Measurements from ENCODE around the gene HOXD13.
A peak's percentile ranks its signal among the peaks of the same experiment; 100 is the strongest.

HOXD13 gene

GRCh38 chr2:176094349-176094748 is 1.8 kb downstream of the HOXD13 start:
- no peak for DNase-seq (ENCODE audit: low spot score)

DNA sequence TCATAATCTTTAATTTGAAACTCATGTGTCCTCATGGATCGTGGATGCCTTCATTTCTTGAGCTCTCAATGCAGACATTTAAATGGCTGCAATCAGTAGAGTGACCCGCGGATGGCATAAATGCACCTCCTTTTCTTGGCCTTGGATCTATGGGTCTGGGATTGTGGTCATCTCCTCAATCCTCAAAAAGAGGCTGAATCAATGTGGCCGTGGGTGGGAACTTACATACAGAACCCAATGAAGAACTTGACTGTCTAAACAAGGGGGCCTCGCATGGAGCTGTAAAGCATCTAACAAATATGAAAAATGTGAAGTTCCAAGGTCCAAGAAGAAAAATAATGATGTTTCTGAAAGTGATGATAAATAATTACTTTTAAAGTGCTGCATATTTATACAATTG is 2.9 kb downstream of the HOXD13 start:
- DNase-seq (ENCODE audit: low spot score), result no peak

GRCh38 chr2:176096243-176096985 is 3.9 kb downstream of the HOXD13 start:
- DNase-seq (ENCODE audit: low spot score), result no peak

- DNase-seq (ENCODE audit: low spot score), result peak; percentile 76
Measured at GRCh38 chr2:176096986-176097819, 4.7 kb downstream of the HOXD13 start.

DNA sequence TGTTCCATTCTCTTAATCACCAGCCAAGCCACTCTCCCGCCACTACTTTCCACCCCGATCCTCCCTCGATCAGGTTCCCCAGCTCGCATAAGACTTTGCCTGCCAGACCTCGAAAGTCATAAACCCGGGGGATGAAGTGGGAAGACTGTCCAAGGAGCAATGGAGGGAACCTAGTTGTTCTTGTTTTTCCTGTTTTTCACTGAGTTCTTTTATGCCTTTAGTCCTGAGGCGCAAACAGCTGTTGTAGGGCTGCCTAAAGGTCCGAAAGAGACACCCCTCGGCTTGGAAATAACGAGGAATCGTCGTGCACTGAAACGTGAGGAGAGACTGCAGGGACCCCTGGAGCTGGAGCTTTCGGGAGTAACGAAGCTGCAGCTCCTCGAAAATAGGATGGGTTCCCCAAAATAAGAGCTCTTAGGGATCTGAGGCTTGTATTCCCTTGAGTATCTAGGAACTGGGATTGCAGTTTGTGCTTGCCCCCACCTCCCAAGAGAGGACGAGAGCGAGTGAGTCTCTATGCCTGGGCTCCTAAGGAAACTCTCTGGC is 5.4 kb downstream of the HOXD13 start:
- DNase-seq (ENCODE audit: low spot score), result no peak

- DNase-seq (ENCODE audit: low spot score), result no peak
Measured at GRCh38 chr2:176098366-176099158, 6.0 kb downstream of the HOXD13 start.

DNA sequence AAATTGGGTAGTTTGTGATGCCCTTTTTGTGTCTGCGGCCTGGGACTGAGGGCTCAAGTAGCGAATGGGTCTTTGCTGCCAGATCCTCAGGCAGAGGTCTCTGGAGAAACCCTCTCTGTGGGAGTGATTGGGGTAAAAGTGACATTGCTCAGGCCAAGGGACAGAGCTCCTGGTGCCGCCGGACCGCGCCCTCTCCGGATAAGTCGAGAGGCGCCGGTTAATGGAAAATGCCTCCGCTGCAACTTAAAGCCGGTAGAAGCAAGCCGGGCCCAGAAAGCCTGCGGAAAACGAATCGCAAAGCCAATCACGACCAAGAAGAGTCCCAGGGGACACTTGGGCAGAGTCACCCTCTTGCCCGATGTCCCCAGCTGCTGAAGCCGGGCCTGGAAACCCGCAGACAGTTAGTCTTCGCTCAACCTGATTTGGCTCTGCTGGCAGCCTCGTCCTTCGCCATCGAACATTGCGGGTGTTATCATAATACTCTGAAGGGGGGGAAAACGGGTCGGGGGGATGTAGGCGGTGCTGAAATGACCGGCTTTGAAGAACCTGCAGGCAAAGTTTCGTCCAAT is 6.7 kb downstream of the HOXD13 start:
- DNase-seq (ENCODE audit: low spot score), result no peak

GRCh38 chr2:176099728-176100546 is 7.4 kb downstream of the HOXD13 start, which contains the start of gene HOXD12:
TSS of gene HOXD12 (plus strand) at chr2:176099795. CDS start at chr2:176099802, 7 bp downstream.
- DNase-seq (ENCODE audit: low spot score), result no peak

DNA sequence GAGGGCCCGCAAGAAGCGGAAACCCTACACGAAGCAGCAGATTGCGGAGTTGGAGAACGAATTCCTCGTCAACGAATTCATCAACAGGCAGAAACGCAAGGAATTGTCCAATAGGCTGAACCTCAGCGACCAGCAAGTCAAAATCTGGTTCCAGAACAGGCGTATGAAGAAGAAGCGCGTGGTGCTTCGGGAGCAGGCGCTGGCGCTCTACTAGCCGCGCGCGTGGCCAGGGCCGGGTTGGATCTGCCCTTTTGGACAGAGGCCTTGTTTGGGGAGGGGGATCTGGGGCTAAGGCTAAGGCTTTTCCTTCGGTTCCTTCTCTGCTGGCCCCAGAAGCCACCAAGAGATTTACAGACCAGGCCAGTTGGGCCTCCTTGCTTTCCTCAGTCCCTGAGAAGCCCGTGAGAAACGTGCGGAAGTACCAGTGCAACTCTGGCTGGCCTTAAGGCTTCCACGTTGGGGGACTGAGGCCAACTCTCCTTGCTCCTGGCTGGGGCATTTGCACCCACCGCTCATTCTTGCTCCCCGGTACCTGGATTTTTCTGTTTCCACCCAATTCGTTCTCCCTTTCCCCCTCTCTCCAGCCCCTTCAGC is 8.1 kb downstream of the HOXD13 start:
- DNase-seq (ENCODE audit: low spot score), result no peak

GRCh38 chr2:176101216-176101830 is 8.8 kb downstream of the HOXD13 start:
- DNase-seq (ENCODE audit: low spot score), result no peak

DNA sequence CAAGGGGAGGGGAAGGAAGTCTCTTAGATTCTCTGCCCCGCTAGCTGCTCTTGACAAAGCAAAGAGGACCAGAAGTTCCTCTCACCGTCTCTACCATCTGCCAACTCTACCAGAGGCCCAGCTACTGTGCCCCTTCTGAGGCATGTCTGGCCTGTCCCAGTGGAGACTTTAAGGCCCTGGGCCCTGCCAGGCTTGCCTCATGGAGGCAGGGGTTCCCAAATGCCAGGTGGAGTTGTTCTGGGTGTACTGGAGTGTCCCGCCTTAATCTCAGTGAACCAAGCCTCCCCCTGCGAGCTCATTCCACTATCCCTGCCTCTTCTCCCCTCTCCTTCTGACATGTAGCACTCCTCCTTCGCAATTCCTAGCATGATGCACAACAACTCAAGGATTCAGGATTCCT is 9.3 kb downstream of the HOXD13 start:
- DNase-seq (ENCODE audit: low spot score), result no peak

DNA sequence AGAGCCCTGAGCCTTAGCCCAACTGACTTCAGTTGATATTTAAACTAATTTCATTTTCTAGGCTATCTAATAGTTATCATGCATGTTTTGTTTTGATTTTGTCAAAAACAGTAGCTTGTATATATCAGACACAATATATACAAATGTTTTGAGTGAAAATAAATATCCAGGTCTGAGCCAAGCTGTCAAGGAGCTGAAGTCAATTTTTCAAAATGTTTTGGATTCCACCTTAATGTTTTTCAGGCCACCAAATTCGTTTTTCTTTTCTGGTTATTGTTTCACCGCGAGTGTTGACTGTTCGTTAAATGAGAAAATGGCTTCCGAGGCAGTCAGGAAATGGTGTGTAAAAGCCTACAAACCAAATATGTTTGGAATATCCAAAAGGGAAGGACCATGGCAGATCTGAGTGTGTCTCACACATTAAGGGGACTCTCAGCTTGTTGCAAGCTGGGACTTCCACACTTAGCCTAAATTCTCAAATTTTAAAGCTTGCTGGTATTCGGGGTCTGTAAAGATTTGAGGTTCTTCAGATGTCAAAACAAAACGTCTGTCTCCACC is 9.9 kb downstream of the HOXD13 start:
- DNase-seq (ENCODE audit: low spot score), result no peak

- no peak for DNase-seq (ENCODE audit: low spot score)
Measured at GRCh38 chr2:176103194-176103593, 10.7 kb downstream of the HOXD13 start.

- DNase-seq (ENCODE audit: low spot score), result no peak
Measured at GRCh38 chr2:176103742-176104315, 11.3 kb downstream of the HOXD13 start.

- DNase-seq (ENCODE audit: low spot score), result no peak
Measured at GRCh38 chr2:176104316-176105077, 12.0 kb downstream of the HOXD13 start.

- DNase-seq (ENCODE audit: low spot score), result no peak
Measured at GRCh38 chr2:176105078-176105729, 12.7 kb downstream of the HOXD13 start.

GRCh38 chr2:176105730-176106580 is 13.4 kb downstream of the HOXD13 start:
- DNase-seq (ENCODE audit: low spot score), result no peak

All from iPS-NIHi11 (cell line).